Measurements from ENCODE around the gene SLC25A36. TPM values are rescaled to one million over a fixed set of nuclear protein-coding genes. Genes with fewer than 3 reads are reported as not detected.

SLC25A36 gene, protein sequence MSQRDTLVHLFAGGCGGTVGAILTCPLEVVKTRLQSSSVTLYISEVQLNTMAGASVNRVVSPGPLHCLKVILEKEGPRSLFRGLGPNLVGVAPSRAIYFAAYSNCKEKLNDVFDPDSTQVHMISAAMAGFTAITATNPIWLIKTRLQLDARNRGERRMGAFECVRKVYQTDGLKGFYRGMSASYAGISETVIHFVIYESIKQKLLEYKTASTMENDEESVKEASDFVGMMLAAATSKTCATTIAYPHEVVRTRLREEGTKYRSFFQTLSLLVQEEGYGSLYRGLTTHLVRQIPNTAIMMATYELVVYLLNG
- total RNA-seq (2021; fragmentation: NEBNext Ultra II Directional; extraction: Animal tissue kit (Norgen Biotek cat#: 25700)): 10 to 100 TPM; 30.3 to 32.4 (median 30.9) TPM
- long read RNA-seq, transcript SLC25A36-201 (7 exons, 1,301 nt): major isoform, 6 of 26 reads
- long read RNA-seq, partial matches to known transcripts: 2 of 26 reads
- long read RNA-seq, other reads (novel, unspliced or antisense): 14 of 26 reads

GRCh38 chr3:140941434-140942220 is at the start of gene SLC25A36:
TSS of gene SLC25A36 (plus strand) at chr3:140941836. CDS start at chr3:140942055, 219 bp downstream.
- H3K9me3 Mint-ChIP-seq: no peaks in the 10 kb centered on the region
- peak; percentile 92 for DNase-seq
- H3K4me3 Mint-ChIP-seq: peak within 1 kb of the TSS; percentile 95
- peaks cover 36% of the 10 kb centered on the region for H3K4me1 Mint-ChIP-seq (ENCODE audit: low read depth)
- H3K27me3 Mint-ChIP-seq (ENCODE audit: insufficient read depth): no peaks in the 10 kb centered on the region; the same call in 1 of the 2 replicates
- H3K36me3 Mint-ChIP-seq (ENCODE audit: low read depth): no peaks in the 10 kb centered on the region
- H3K27ac Mint-ChIP-seq: peak within 1 kb of the TSS; percentile 97
- TF ChIP-seq CTCF (IDR thresholded peaks at IDR 0.05): no peak

DNA sequence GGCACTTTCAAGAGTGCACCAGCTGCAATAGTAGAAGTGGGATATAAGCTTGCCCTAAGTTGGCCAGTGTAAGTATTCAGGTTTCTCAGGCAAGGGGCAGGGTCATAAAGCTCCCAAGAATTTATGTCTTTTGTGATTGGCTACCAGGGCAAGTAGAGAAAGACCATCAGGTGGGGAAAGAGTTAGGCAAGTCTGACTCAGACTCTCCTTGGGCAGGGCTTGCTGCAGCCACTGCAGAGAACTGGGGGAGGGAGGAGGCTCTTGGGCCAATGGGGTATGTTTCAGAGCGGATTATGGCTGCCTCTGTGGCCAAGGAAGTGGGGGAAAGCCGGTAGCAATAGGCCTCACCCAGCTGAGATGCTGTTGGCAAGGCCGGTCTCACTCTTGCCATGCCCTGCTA is 44.6 kb upstream of the SLC25A36 start:
- no peak overlapping the region for H3K4me3 Mint-ChIP-seq
- peaks cover 9% of the 10 kb centered on the region for H3K4me1 Mint-ChIP-seq (ENCODE audit: low read depth)
- H3K36me3 Mint-ChIP-seq (ENCODE audit: low read depth): no peaks in the 10 kb centered on the region
- H3K27me3 Mint-ChIP-seq (ENCODE audit: insufficient read depth): peaks cover 12% of the 10 kb centered on the region
- H3K27ac Mint-ChIP-seq: no peak overlapping the region
- H3K9me3 Mint-ChIP-seq: no peaks in the 10 kb centered on the region
- TF ChIP-seq CTCF (IDR thresholded peaks at IDR 0.05): no peak
- no peak for DNase-seq

DNA sequence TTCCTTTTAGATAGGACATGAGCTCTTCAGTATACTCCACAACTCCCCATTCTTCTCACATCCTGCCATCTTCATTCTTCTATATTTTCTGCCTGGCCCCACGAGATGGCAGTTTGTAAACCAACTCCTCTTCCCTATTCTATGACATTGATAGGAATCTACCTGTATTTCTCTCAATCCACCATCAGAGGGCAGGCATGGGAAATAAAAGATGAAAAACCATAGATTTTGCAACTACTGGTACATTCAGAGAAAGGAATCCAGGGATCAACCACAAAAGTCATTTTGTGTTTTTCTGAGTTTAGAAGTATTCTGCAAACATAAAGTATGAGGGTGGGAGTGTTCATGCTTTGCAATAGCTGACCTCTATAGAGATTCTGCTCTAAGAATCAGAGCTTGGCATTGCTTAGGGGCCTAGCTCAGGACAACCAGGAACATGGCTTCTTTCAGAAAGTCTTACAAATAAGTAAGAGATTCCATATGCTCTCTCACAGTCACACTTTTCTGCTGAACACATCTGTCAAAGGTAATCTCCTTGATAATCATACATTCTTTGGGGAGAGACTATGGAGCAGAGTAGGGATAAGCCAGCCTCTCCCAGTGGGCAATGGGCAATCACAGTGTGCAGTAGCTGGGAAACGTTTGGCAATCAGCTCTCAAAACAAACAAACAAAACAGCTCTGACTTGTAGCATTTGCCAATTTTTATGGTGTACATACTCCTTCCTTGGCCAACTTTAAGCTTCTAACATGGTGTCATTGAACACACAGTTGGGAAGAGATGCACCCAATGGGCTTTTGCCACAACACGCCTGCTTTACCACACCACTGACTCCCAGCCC is 43.1 kb upstream of the SLC25A36 start:
- H3K4me3 Mint-ChIP-seq: no peak overlapping the region
- H3K27ac Mint-ChIP-seq: no peak overlapping the region; the same call in 1 of the 2 replicates
- H3K36me3 Mint-ChIP-seq (ENCODE audit: low read depth): no peaks in the 10 kb centered on the region
- H3K27me3 Mint-ChIP-seq (ENCODE audit: insufficient read depth): peaks cover 12% of the 10 kb centered on the region
- peak; percentile 88 for DNase-seq
- peak; percentile 78 for TF ChIP-seq CTCF (IDR thresholded peaks at IDR 0.05)
- no peaks in the 10 kb centered on the region for H3K9me3 Mint-ChIP-seq
- peaks cover 9% of the 10 kb centered on the region for H3K4me1 Mint-ChIP-seq (ENCODE audit: low read depth)

GRCh38 chr3:140899363-140899762 is 42.3 kb upstream of the SLC25A36 start:
- TF ChIP-seq CTCF (IDR thresholded peaks at IDR 0.05): no peak
- Mint-ChIP-seq H3K27ac (no peak overlapping the region), H3K9me3 (no peaks in the 10 kb centered on the region), H3K27me3 (ENCODE audit: insufficient read depth) (peaks cover 7% of the 10 kb centered on the region), H3K4me1 (ENCODE audit: low read depth) (peaks cover 9% of the 10 kb centered on the region), H3K4me3 (no peak overlapping the region), H3K36me3 (ENCODE audit: low read depth) (no peaks in the 10 kb centered on the region)
- no peak for DNase-seq

DNA sequence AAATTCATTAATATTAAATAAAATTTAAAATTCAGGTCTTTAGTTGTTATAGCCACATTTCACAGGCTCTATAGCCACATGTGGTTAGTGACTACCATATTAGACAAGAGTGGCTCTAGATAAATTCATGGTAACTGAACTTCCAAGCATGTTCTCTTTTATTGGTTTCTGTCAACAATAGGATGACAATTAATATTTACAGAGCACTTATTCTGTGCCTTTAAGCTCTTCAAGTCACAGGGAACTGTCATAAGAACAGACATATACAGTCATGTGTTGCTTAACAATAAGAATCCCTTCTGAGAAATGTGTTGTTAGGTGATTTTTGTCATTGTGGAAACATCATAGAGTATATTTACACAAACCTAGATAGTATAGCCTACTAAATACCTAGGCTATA is 38.8 kb upstream of the SLC25A36 start:
- Mint-ChIP-seq H3K9me3 (no peaks in the 10 kb centered on the region), H3K27ac (no peak overlapping the region), H3K36me3 (ENCODE audit: low read depth) (no peaks in the 10 kb centered on the region), H3K27me3 (ENCODE audit: insufficient read depth) (peaks cover 6% of the 10 kb centered on the region; the same call in 1 of the 2 replicates), H3K4me1 (ENCODE audit: low read depth) (peaks cover 9% of the 10 kb centered on the region), H3K4me3 (no peak overlapping the region)
- no peak for TF ChIP-seq CTCF (IDR thresholded peaks at IDR 0.05)
- no peak for DNase-seq

Data from HFFc6 (cell line).